SK-N-MC (cell line): ENCODE results near the gene PPM1N.

ENCODE experiments used
- DNase-seq: peaks from one replicate; pipeline ENCODE4 v3.0.0-alpha.2; 2011; ENCODE audit warnings: low read depth, low spot score
- H3K27ac ChIP-seq: fragments of 200-600 bp; sonication (generic); 2 replicates; pipeline ENCODE4 v1.5.1; 2016; ENCODE audit warnings: mixed run types
- H3K36me3 ChIP-seq: fragments of 200-600 bp; sonication (generic); 2 replicates; pipeline ENCODE4 v1.6.1; 2017; ENCODE audit warnings: antibody characterized with exemption, low read length, mixed read lengths; ENCODE audit not compliant: insufficient read depth
- H3K4me3 ChIP-seq: fragments of 200-600 bp; sonication (generic); 2 replicates; pipeline ENCODE4 v1.5.1; 2016
- H3K9ac ChIP-seq: fragments of 200-600 bp; sonication (generic); 2 replicates; pipeline ENCODE4 v1.8.0; 2017; ENCODE audit warnings: mixed run types, mixed read lengths; ENCODE audit not compliant: insufficient read length
- H3K9me3 ChIP-seq: fragments of 200-600 bp; sonication (generic); 2 replicates; pipeline ENCODE4 v1.6.1; 2017; ENCODE audit warnings: low read depth, mild to moderate bottlenecking, antibody characterized with exemption, low read length, moderate library complexity, mixed read lengths
- EZH2 ChIP-seq: fragments of 200-600 bp; sonication (generic); IDR thresholded peaks from one replicate; pipeline ENCODE4 v1.6.1; 2017; ENCODE audit warnings: antibody characterized with exemption
- FOXP2 ChIP-seq: optimal IDR thresholded peaks from 2 replicates; pipeline ENCODE3; 2011; ENCODE audit warnings: mild to moderate bottlenecking, moderate library complexity; ENCODE audit not compliant: insufficient read depth; ENCODE audit errors: extremely low read length, control extremely low read depth
- POLR2AphosphoS5 ChIP-seq: IDR thresholded peaks from 2 replicates; pipeline ENCODE4 v1.6.1; 2012; ENCODE audit warnings: mild to moderate bottlenecking, low read depth, low read length, borderline replicate concordance

Gene PPM1N

GRCh38 chr19:45498411-45499195 lies at the start of gene PPM1N:
PPM1N (plus strand) TSS chr19:45498443; CDS start chr19:45498473, 30 bp downstream.
- DNase-seq, result no peak
- Histone ChIP-seq H3K4me3 (peak within 1 kb of the TSS; percentile 80), H3K27ac (no peak within 1 kb of the TSS), H3K9ac (peak within 1 kb of the TSS; percentile 29), H3K9me3 (no peaks in the 10 kb centered on the region), H3K36me3 (no peaks in the 10 kb centered on the region)
- no peak for TF ChIP-seq EZH2
- TF ChIP-seq FOXP2, result no peak
- no peak for TF ChIP-seq POLR2AphosphoS5

GRCh38 chr19:45448887-45449299 lies 49.4 kb upstream of the PPM1N start:
- no peak overlapping the region for H3K27ac ChIP-seq
- H3K9ac ChIP-seq, result no peak overlapping the region
- H3K36me3 ChIP-seq, result no peaks in the 10 kb centered on the region
- TF ChIP-seq POLR2AphosphoS5, result no peak
- no peak for TF ChIP-seq FOXP2
- H3K4me3 ChIP-seq, result no peak overlapping the region
- DNase-seq, result no peak
- H3K9me3 ChIP-seq, result no peaks in the 10 kb centered on the region

- TF ChIP-seq EZH2 (no peak), FOXP2 (no peak), POLR2AphosphoS5 (no peak)
- no peaks in the 10 kb centered on the region for H3K9me3 ChIP-seq
- H3K27ac ChIP-seq, result no peak overlapping the region
- no peak overlapping the region for H3K9ac ChIP-seq
- H3K4me3 ChIP-seq, result peak overlapping the region; percentile 84
- no peaks in the 10 kb centered on the region for H3K36me3 ChIP-seq
- no peak for DNase-seq
These were observed 48.3 kb upstream of the PPM1N start for GRCh38 chr19:45450012-45450333.

GRCh38 chr19:45451131-45451849 lies 47.0 kb upstream of the PPM1N start:
- Histone ChIP-seq H3K36me3 (no peaks in the 10 kb centered on the region), H3K4me3 (peak overlapping the region; percentile 84), H3K9ac (no peak overlapping the region), H3K9me3 (no peaks in the 10 kb centered on the region), H3K27ac (no peak overlapping the region)
- TF ChIP-seq POLR2AphosphoS5 (no peak), EZH2 (no peak), FOXP2 (no peak)
- DNase-seq, result no peak

GRCh38 chr19:45451850-45452387 lies 46.3 kb upstream of the PPM1N start:
- H3K27ac ChIP-seq, result no peak overlapping the region
- H3K36me3 ChIP-seq, result no peaks in the 10 kb centered on the region
- no peaks in the 10 kb centered on the region for H3K9me3 ChIP-seq
- H3K4me3 ChIP-seq, result no peak overlapping the region
- no peak for TF ChIP-seq FOXP2
- TF ChIP-seq POLR2AphosphoS5, result no peak
- no peak for TF ChIP-seq EZH2
- H3K9ac ChIP-seq, result no peak overlapping the region
- DNase-seq, result no peak

- Histone ChIP-seq H3K9ac (no peak overlapping the region), H3K36me3 (no peaks in the 10 kb centered on the region), H3K27ac (no peak overlapping the region), H3K4me3 (no peak overlapping the region), H3K9me3 (no peaks in the 10 kb centered on the region)
- no peak for DNase-seq
- TF ChIP-seq EZH2 (no peak), POLR2AphosphoS5 (no peak), FOXP2 (no peak)
These were observed 42.3 kb upstream of the PPM1N start for GRCh38 chr19:45455707-45456499.

GRCh38 chr19:45456500-45456815 lies 41.8 kb upstream of the PPM1N start:
- Histone ChIP-seq H3K27ac (no peak overlapping the region), H3K9me3 (no peaks in the 10 kb centered on the region), H3K36me3 (no peaks in the 10 kb centered on the region), H3K4me3 (no peak overlapping the region), H3K9ac (no peak overlapping the region)
- DNase-seq, result no peak
- TF ChIP-seq EZH2 (no peak), FOXP2 (no peak), POLR2AphosphoS5 (no peak)

GRCh38 chr19:45457776-45458175 lies 40.5 kb upstream of the PPM1N start:
- H3K9me3 ChIP-seq, result no peaks in the 10 kb centered on the region
- H3K36me3 ChIP-seq, result no peaks in the 10 kb centered on the region
- no peak overlapping the region for H3K4me3 ChIP-seq
- no peak overlapping the region for H3K27ac ChIP-seq
- H3K9ac ChIP-seq, result no peak overlapping the region
- TF ChIP-seq POLR2AphosphoS5, result no peak
- TF ChIP-seq FOXP2, result no peak
- no peak for TF ChIP-seq EZH2
- DNase-seq, result no peak
